Trophoblast cell (in vitro differentiated cells and primary cell): ENCODE measurements around the gene SDR9C7.

Source experiments
- DNase-seq, 2 donors: peaks; one replicate each; pipeline ENCODE4 v3.0.0-alpha.2; 2016
- H2AFZ ChIP-seq: 2 replicates; pipeline ENCODE4 v1.6.1; 2013; ENCODE audit warnings: low read length, moderate library complexity, mild to moderate bottlenecking; ENCODE audit not compliant: insufficient read depth, poor library complexity
- H2AK5ac ChIP-seq: 2 replicates; pipeline ENCODE4 v1.6.1; 2013; ENCODE audit warnings: mild to moderate bottlenecking, low read length
- H2BK120ac ChIP-seq: 2 replicates; pipeline ENCODE4 v1.6.1; 2013; ENCODE audit warnings: low read length, mild to moderate bottlenecking, moderate library complexity; ENCODE audit not compliant: insufficient read depth, poor library complexity
- H2BK12ac ChIP-seq: 2 replicates; pipeline ENCODE4 v1.6.1; 2013; ENCODE audit warnings: mild to moderate bottlenecking, low read length, moderate library complexity
- H2BK5ac ChIP-seq: 2 replicates; pipeline ENCODE4 v1.6.1; 2013; ENCODE audit warnings: low read length, low read depth, moderate library complexity, mild to moderate bottlenecking; ENCODE audit not compliant: poor library complexity
- H3K14ac ChIP-seq: 2 replicates; pipeline ENCODE4 v1.6.1; 2013; ENCODE audit warnings: mild to moderate bottlenecking, low read length
- H3K18ac ChIP-seq: 2 replicates; pipeline ENCODE4 v1.6.1; 2013; ENCODE audit warnings: mild to moderate bottlenecking, low read length
- H3K23ac ChIP-seq: 2 replicates; pipeline ENCODE4 v1.6.1; 2013; ENCODE audit warnings: low read length
- H3K27ac ChIP-seq: 2 replicates; pipeline ENCODE4 v1.5.1; 2013; ENCODE audit warnings: low read depth, mild to moderate bottlenecking, inconsistent platforms, low read length, moderate library complexity
- H3K27me3 ChIP-seq: 2 replicates; pipeline ENCODE4 v1.6.1; 2013; ENCODE audit warnings: inconsistent platforms, mild to moderate bottlenecking, low read length, moderate library complexity; ENCODE audit not compliant: insufficient read depth
- H3K36me3 ChIP-seq, 2 experiments: 1 replicate in 1 of 2; 2 replicates in 1 of 2; pipeline ENCODE4 v1.6.1; 2013; ENCODE audit warnings: low read length in 2 of 2, mild to moderate bottlenecking in 2 of 2, moderate library complexity in 1 of 2; ENCODE audit not compliant: insufficient read depth in 2 of 2, control insufficient read depth in 1 of 2
- H3K4ac ChIP-seq: 2 replicates; pipeline ENCODE4 v1.6.1; 2013; ENCODE audit warnings: low read depth, mild to moderate bottlenecking, low read length, moderate library complexity
- H3K4me1 ChIP-seq, 2 experiments: 1 replicate in 1 of 2; 2 replicates in 1 of 2; pipeline ENCODE4 v1.6.1; 2013; ENCODE audit warnings: low read length in 2 of 2, mild to moderate bottlenecking in 2 of 2, moderate library complexity in 1 of 2; ENCODE audit not compliant: insufficient read depth in 2 of 2, control insufficient read depth in 1 of 2
- H3K4me2 ChIP-seq: 2 replicates; pipeline ENCODE4 v1.6.1; 2013; ENCODE audit warnings: inconsistent platforms, mild to moderate bottlenecking, low read length, moderate library complexity
- H3K4me3 ChIP-seq: 2 replicates; pipeline ENCODE4 v1.5.1; 2013; ENCODE audit warnings: mild to moderate bottlenecking, low read depth, low read length, inconsistent platforms
- H3K79me1 ChIP-seq: one replicate; pipeline ENCODE4 v1.6.1; 2013; ENCODE audit warnings: low read length
- H3K79me2 ChIP-seq: 2 replicates; pipeline ENCODE4 v1.6.1; 2013; ENCODE audit warnings: low read length, mild to moderate bottlenecking; ENCODE audit not compliant: control insufficient read depth, insufficient read depth, poor library complexity
- H3K9ac ChIP-seq: 2 replicates; pipeline ENCODE4 v1.6.1; 2013; ENCODE audit warnings: mild to moderate bottlenecking, low read length
- H3K9me3 ChIP-seq: 2 replicates; pipeline ENCODE4 v1.6.1; 2013; ENCODE audit warnings: low read depth, mild to moderate bottlenecking, control low read depth, inconsistent platforms, low read length; ENCODE audit not compliant: insufficient read depth
- H4K12ac ChIP-seq: 2 replicates; pipeline ENCODE4 v1.6.1; 2013; ENCODE audit warnings: low read depth, mild to moderate bottlenecking, low read length, moderate library complexity
- H4K8ac ChIP-seq: 2 replicates; pipeline ENCODE4 v1.6.1; 2013; ENCODE audit warnings: low read depth, mild to moderate bottlenecking, low read length, moderate library complexity
- H4K91ac ChIP-seq: one replicate; pipeline ENCODE4 v1.6.1; 2013; ENCODE audit warnings: low read depth, mild to moderate bottlenecking, low read length, moderate library complexity
- WGBS: extraction: QIAGEN DNeasy Blood & Tissue Kit; methylation state at CpG from one replicate; pipeline ENCODE4 v1.1.7; 2013; ENCODE audit warnings: missing lambda C conversion rate; ENCODE audit not compliant: insufficient read length, insufficient coverage; ENCODE audit errors: extremely low coverage; 5-methylcytosine and 5-hydroxymethylcytosine counted together

SDR9C7 gene

DNA sequence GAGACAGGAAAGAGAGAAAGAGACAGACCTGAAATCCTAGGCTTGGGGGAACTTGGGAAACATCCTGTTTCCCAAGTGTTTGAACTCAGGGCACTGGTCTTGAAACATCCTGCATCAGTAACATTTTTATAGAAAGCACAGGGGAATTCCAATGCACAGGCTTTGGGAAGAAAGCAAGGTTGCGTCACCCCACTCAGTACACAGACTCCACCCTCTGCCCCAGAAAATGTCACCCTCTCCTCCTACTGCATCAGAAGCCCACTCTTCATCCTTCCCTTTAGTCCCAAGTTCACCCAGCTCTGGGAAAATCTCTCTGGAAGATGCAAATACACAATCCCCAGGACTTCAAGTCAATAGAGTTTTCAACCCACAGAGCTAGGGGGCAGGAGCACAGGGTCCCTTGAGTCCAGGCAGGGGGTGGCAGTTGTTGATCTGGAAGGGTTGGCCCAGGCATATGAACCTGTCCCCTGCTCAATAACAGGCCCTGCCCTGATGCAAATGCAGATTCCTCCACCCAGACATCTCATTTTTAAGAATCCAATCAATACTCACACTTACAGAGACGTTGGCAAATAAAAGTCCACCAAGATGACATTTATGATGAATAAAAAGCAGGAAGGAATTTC is 21.5 kb upstream of the SDR9C7 start:
- Histone ChIP-seq H3K27ac (no peak overlapping the region), H3K9me3 (peaks cover 19% of the 10 kb centered on the region), H3K14ac (no peak overlapping the region), H4K8ac (no peak overlapping the region), H2AK5ac (no peak overlapping the region), H4K91ac (no peak overlapping the region), H2BK120ac (no peak overlapping the region), H3K4me2 (no peak overlapping the region), H2BK12ac (no peak overlapping the region), H3K79me2 (no peaks in the 10 kb centered on the region), H3K4me3 (no peak overlapping the region), H4K12ac (no peak overlapping the region), H3K79me1 (no peaks in the 10 kb centered on the region), H2AFZ (no peak overlapping the region), H3K18ac (no peak overlapping the region), H3K9ac (no peak overlapping the region), H3K36me3 (no peaks in the 10 kb centered on the region), H3K23ac (no peak overlapping the region), H3K4ac (no peak overlapping the region), H3K27me3 (no peaks in the 10 kb centered on the region), H3K4me1 (no peaks in the 10 kb centered on the region), H2BK5ac (no peak overlapping the region)
- DNase-seq, result no peak
- WGBS, result no CpG with 5 or more reads among the region's 2 CpGs

DNA sequence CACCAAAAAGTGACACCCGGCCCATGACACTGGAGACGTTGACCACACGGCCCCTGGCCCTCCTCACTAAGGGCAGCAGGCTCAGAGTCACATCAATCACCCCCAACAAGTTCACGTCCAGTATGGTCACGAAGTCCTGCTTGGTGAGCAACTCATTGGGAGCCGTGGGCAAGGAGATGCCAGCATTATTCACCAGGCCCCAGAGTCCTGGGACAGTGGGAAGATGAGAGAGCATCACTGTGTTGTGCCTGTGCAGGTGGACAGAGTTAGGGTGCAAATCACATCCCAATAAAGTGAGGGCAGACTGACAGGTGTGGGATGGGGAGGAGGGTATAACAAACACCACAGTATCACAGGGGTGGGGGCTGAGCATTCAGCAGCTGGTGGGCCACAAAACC is 20.7 kb upstream of the SDR9C7 start:
- Histone ChIP-seq H3K79me1 (no peaks in the 10 kb centered on the region), H2AFZ (no peak overlapping the region), H3K14ac (no peak overlapping the region), H3K4me3 (no peak overlapping the region), H4K12ac (no peak overlapping the region), H3K4ac (no peak overlapping the region), H2AK5ac (no peak overlapping the region), H3K36me3 (no peaks in the 10 kb centered on the region), H3K18ac (no peak overlapping the region), H3K4me1 (no peaks in the 10 kb centered on the region), H3K9me3 (peaks cover 19% of the 10 kb centered on the region), H2BK5ac (no peak overlapping the region), H3K9ac (no peak overlapping the region), H2BK12ac (no peak overlapping the region), H2BK120ac (no peak overlapping the region), H3K23ac (no peak overlapping the region), H3K79me2 (no peaks in the 10 kb centered on the region), H3K27ac (no peak overlapping the region), H3K4me2 (no peak overlapping the region), H4K91ac (no peak overlapping the region), H3K27me3 (no peaks in the 10 kb centered on the region), H4K8ac (no peak overlapping the region)
- no CpG with 5 or more reads among the region's 6 CpGs for WGBS
- DNase-seq, result no peak

DNA sequence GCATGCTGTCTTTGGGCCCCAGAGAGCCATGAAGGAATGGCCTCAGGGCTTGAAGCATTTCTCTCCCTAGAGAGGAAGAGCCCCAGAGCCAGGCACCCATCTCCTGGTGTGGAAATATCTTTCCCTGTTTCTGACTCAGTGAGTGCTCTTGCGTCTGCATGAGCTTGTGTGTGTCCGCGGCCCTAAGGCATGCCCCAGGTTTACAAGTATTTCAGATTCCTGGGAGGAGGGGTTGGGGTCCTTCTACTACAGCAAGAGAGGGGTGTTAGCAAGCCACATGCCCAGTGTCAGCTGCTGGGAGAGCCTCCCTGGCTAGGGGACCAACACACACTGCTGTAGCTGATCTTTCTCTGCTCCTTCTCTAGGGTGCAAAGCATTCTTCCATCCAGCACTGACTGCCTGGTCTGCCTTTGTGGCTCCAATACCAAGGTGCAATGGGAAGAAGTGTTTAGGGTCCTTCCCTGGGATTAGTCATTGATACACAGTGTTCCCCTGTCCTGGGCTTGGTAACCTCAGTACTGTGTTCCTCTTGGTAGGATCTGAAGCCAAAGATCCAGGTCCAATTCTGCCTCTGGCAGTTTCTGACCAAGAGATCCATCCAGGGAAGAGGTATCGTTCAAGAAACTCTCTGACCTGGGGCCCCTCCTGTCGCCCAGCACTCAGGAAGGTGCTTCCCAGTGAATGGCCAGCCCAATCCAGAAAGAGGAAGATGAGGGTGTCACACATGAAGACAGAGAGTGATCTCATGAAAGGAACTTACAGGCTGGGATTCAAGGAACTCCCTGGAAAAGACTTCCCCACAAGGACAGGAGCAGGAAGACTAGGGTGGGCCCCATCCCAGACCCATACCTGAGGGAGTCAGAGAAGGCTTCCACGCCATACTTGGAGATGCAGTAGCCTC is 20.1 kb upstream of the SDR9C7 start:
- H3K4me3 ChIP-seq, result no peak overlapping the region
- no peak overlapping the region for H2AFZ ChIP-seq
- no peak overlapping the region for H3K9ac ChIP-seq
- H2BK120ac ChIP-seq, result no peak overlapping the region
- no peak overlapping the region for H4K8ac ChIP-seq
- no peak overlapping the region for H4K91ac ChIP-seq
- no peak overlapping the region for H3K27ac ChIP-seq
- no peaks in the 10 kb centered on the region for H3K79me2 ChIP-seq
- no peak overlapping the region for H2AK5ac ChIP-seq
- peaks cover 19% of the 10 kb centered on the region for H3K9me3 ChIP-seq
- H3K4me2 ChIP-seq, result no peak overlapping the region
- H3K79me1 ChIP-seq, result no peaks in the 10 kb centered on the region
- no peak overlapping the region for H3K4ac ChIP-seq
- no peak overlapping the region for H2BK5ac ChIP-seq
- no peak overlapping the region for H3K18ac ChIP-seq
- no peak overlapping the region for H3K23ac ChIP-seq
- no peak overlapping the region for H2BK12ac ChIP-seq
- no peaks in the 10 kb centered on the region for H3K4me1 ChIP-seq
- no peak overlapping the region for H4K12ac ChIP-seq
- no peak overlapping the region for H3K14ac ChIP-seq
- DNase-seq, result no peak
- no peaks in the 10 kb centered on the region for H3K27me3 ChIP-seq
- WGBS, result no CpG with 5 or more reads among the region's 6 CpGs
- H3K36me3 ChIP-seq, result no peaks in the 10 kb centered on the region

DNA sequence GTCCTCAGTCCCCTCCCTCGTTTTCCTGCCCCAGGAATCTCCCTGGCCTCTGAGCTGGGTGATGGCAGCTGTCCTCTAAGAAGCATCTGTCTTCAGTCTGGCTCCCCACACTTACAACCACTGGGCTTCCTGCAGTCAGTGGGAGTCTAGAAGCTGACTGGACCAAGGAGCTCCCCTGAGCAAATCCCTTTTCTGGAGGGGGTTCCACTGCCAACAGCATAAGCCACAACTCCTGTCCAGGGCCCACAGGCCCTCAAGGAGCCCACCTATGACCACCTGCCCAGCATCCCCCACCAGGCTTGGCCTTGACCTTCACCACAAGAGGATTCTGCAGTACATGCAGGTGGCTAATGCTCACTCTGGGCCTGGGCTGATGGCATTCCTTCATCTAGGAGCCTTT is 19.1 kb upstream of the SDR9C7 start:
- H2BK120ac ChIP-seq, result no peak overlapping the region
- no peak overlapping the region for H3K23ac ChIP-seq
- H3K27ac ChIP-seq, result no peak overlapping the region
- H2AK5ac ChIP-seq, result no peak overlapping the region
- H3K79me2 ChIP-seq, result no peaks in the 10 kb centered on the region
- no peak overlapping the region for H3K4ac ChIP-seq
- H3K36me3 ChIP-seq, result no peaks in the 10 kb centered on the region
- H3K18ac ChIP-seq, result no peak overlapping the region
- H3K9ac ChIP-seq, result no peak overlapping the region
- no peak overlapping the region for H4K12ac ChIP-seq
- H2BK12ac ChIP-seq, result no peak overlapping the region
- no peak overlapping the region for H4K8ac ChIP-seq
- no peak overlapping the region for H2AFZ ChIP-seq
- H4K91ac ChIP-seq, result no peak overlapping the region
- H3K14ac ChIP-seq, result no peak overlapping the region
- DNase-seq, result no peak
- no peaks in the 10 kb centered on the region for H3K79me1 ChIP-seq
- no CpG with 5 or more reads among the region's 1 CpG for WGBS
- H2BK5ac ChIP-seq, result no peak overlapping the region
- H3K27me3 ChIP-seq, result no peaks in the 10 kb centered on the region
- no peaks in the 10 kb centered on the region for H3K4me1 ChIP-seq
- peaks cover 19% of the 10 kb centered on the region for H3K9me3 ChIP-seq
- no peak overlapping the region for H3K4me2 ChIP-seq
- no peak overlapping the region for H3K4me3 ChIP-seq
